GM20000 (cell line): ENCODE data around the gene RUFY1.

Experiments used
- DNase-seq: peaks from one replicate; pipeline ENCODE4 v3.0.0; 2012; ENCODE audit warnings: low spot score
- CTCF ChIP-seq: IDR thresholded peaks from 2 replicates; pipeline ENCODE4 v1.5.1; 2012; ENCODE audit warnings: mild to moderate bottlenecking, control low read depth; ENCODE audit errors: extremely low read depth, missing control alignments

The RUFY1 gene

GRCh38 chr5:179588166-179588565, 37.8 kb downstream of the RUFY1 start:
- TF ChIP-seq CTCF, result no peak
- no peak for DNase-seq

GRCh38 chr5:179595916-179596315, 45.6 kb downstream of the RUFY1 start:
- TF ChIP-seq CTCF, result no peak
- DNase-seq, result no peak

GRCh38 chr5:179596421-179596820, 46.1 kb downstream of the RUFY1 start:
- no peak for DNase-seq
- no peak for TF ChIP-seq CTCF

- TF ChIP-seq CTCF, result no peak
- DNase-seq, result no peak
These were observed 48.7 kb downstream of the RUFY1 start for GRCh38 chr5:179599100-179599499.

GRCh38 chr5:179599566-179599965, 49.2 kb downstream of the RUFY1 start:
- TF ChIP-seq CTCF, result no peak
- no peak for DNase-seq

GRCh38 chr5:179599973-179600372, 49.6 kb downstream of the RUFY1 start:
- DNase-seq, result no peak
- TF ChIP-seq CTCF, result no peak

GRCh38 chr5:179601871-179602625, 51.7 kb downstream of the RUFY1 start:
- DNase-seq, result no peak
- TF ChIP-seq CTCF, result no peak
